ENCODE results near the gene C19orf25. TPM values are rescaled to one million over a fixed set of nuclear protein-coding genes. Genes with fewer than 3 reads are reported as not detected.

C19orf25 gene
- total RNA-seq, 2 donors from 2014 or later, result 54.0 to 93.0 TPM

GRCh38 chr19:1459479-1459878 is 19.5 kb downstream of the C19orf25 start:
- no peak for DNase-seq (ENCODE audit: low spot score)
- H3K27ac ChIP-seq, result no peak overlapping the region
- H3K36me3 ChIP-seq, result no peaks in the 10 kb centered on the region
- 81% methylated on average over 9 of the region's 9 CpGs for WGBS
- H3K9me3 ChIP-seq, result no peaks in the 10 kb centered on the region
- peaks cover 4% of the 10 kb centered on the region for H3K4me1 ChIP-seq (replicated peaks)
- H3K27me3 ChIP-seq (replicated peaks; ENCODE audit: insufficient read depth), result peaks cover 19% of the 10 kb centered on the region
- intact Hi-C loops (cut with DNase I), result no loop called here
- H3K4me3 ChIP-seq, result no peak overlapping the region
- no peak for TF ChIP-seq POLR2AphosphoS5 (IDR thresholded peaks at IDR 0.05)
- TF ChIP-seq CTCF (IDR thresholded peaks at IDR 0.05), result no peak
- TF ChIP-seq POLR2A (IDR thresholded peaks at IDR 0.05), result no peak

- H3K4me3 ChIP-seq, result no peak overlapping the region
- WGBS, result 82% methylated on average over 16 of the region's 16 CpGs
- peaks cover 23% of the 10 kb centered on the region for H3K27me3 ChIP-seq (replicated peaks; ENCODE audit: insufficient read depth)
- intact Hi-C loops (cut with DNase I), result no loop called here
- DNase-seq (ENCODE audit: low spot score), result no peak
- H3K27ac ChIP-seq, result no peak overlapping the region
- H3K4me1 ChIP-seq (replicated peaks), result peaks cover 4% of the 10 kb centered on the region
- no peak for TF ChIP-seq CTCF (IDR thresholded peaks at IDR 0.05)
- TF ChIP-seq POLR2A (IDR thresholded peaks at IDR 0.05), result no peak
- TF ChIP-seq POLR2AphosphoS5 (IDR thresholded peaks at IDR 0.05), result no peak
- H3K36me3 ChIP-seq, result no peaks in the 10 kb centered on the region
- H3K9me3 ChIP-seq, result no peaks in the 10 kb centered on the region
Measured at GRCh38 chr19:1457892-1458291, 21.1 kb downstream of the C19orf25 start.

GRCh38 chr19:1457031-1457739 is 21.8 kb downstream of the C19orf25 start:
- TF ChIP-seq POLR2A (IDR thresholded peaks at IDR 0.05) (no peak), POLR2AphosphoS5 (IDR thresholded peaks at IDR 0.05) (no peak), CTCF (IDR thresholded peaks at IDR 0.05) (no peak)

GRCh38 chr19:1456121-1456900 is 22.7 kb downstream of the C19orf25 start:
- intact Hi-C loops (cut with DNase I), result no loop called here
- TF ChIP-seq CTCF (IDR thresholded peaks at IDR 0.05), result no peak
- no peak for TF ChIP-seq POLR2AphosphoS5 (IDR thresholded peaks at IDR 0.05)
- no peak for TF ChIP-seq POLR2A (IDR thresholded peaks at IDR 0.05)
- Histone ChIP-seq H3K9me3 (no peaks in the 10 kb centered on the region), H3K4me1 (replicated peaks) (peaks cover 4% of the 10 kb centered on the region), H3K27me3 (replicated peaks; ENCODE audit: insufficient read depth) (peaks cover 37% of the 10 kb centered on the region), H3K27ac (no peak overlapping the region), H3K36me3 (no peaks in the 10 kb centered on the region), H3K4me3 (no peak overlapping the region)
- no peak for DNase-seq (ENCODE audit: low spot score)
- 34% methylated on average over 40 of the region's 43 CpGs for WGBS

More at GRCh38 chr19:1457031-1457739, 21.8 kb downstream of the C19orf25 start:
- intact Hi-C loops (cut with DNase I), result no loop called here
- no peak overlapping the region for H3K4me3 ChIP-seq
- H3K27ac ChIP-seq, result no peak overlapping the region
- peaks cover 29% of the 10 kb centered on the region for H3K27me3 ChIP-seq (replicated peaks; ENCODE audit: insufficient read depth)
- 11% methylated on average over 31 of the region's 48 CpGs for WGBS
- no peak for DNase-seq (ENCODE audit: low spot score)
- no peaks in the 10 kb centered on the region for H3K36me3 ChIP-seq
- no peaks in the 10 kb centered on the region for H3K9me3 ChIP-seq
- H3K4me1 ChIP-seq (replicated peaks), result peaks cover 4% of the 10 kb centered on the region

Measured in prostate gland (tissue), 2 donors.